HG02885 (cell line): ENCODE results near the gene DNASE2B.

ENCODE experiments used
- ATAC-seq: cut with Tn5 transposase; IDR thresholded peaks from one replicate; pipeline ENCODE4 v1.9.1; 2021; ENCODE audit warnings: mild to moderate bottlenecking; ENCODE audit not compliant: unreplicated experiment, poor library complexity

Gene DNASE2B

GRCh38 chr1:84398175-84399155 lies at the start of gene DNASE2B:
DNASE2B (plus strand) TSS chr1:84398484; CDS start chr1:84398565, 81 bp downstream.
- ATAC-seq: no peak

- ATAC-seq: no peak
Measured at GRCh38 chr1:84348759-84349158, 49.5 kb upstream of the DNASE2B start.

- no peak for ATAC-seq
Measured at GRCh38 chr1:84350104-84350503, 48.2 kb upstream of the DNASE2B start.

GRCh38 chr1:84350550-84350949 lies 47.7 kb upstream of the DNASE2B start:
- no peak for ATAC-seq

- ATAC-seq: no peak
Measured at GRCh38 chr1:84352298-84353106, 45.8 kb upstream of the DNASE2B start.

GRCh38 chr1:84353695-84354094 lies 44.6 kb upstream of the DNASE2B start:
- ATAC-seq: no peak

- no peak for ATAC-seq
Measured at GRCh38 chr1:84355556-84355955, 42.7 kb upstream of the DNASE2B start.

- no peak for ATAC-seq
Measured at GRCh38 chr1:84356881-84357280, 41.4 kb upstream of the DNASE2B start.

- ATAC-seq: no peak
Measured at GRCh38 chr1:84358695-84359094, 39.6 kb upstream of the DNASE2B start.

GRCh38 chr1:84360316-84360715 lies 38.0 kb upstream of the DNASE2B start:
- ATAC-seq: no peak

GRCh38 chr1:84361796-84362195 lies 36.5 kb upstream of the DNASE2B start:
- no peak for ATAC-seq

- ATAC-seq: no peak
Measured at GRCh38 chr1:84363019-84363418, 35.3 kb upstream of the DNASE2B start.

- ATAC-seq: no peak
Measured at GRCh38 chr1:84363622-84364021, 34.7 kb upstream of the DNASE2B start.

- no peak for ATAC-seq
Measured at GRCh38 chr1:84365225-84366221, 32.8 kb upstream of the DNASE2B start.

- no peak for ATAC-seq
Measured at GRCh38 chr1:84366786-84367185, 31.5 kb upstream of the DNASE2B start.

- no peak for ATAC-seq
Measured at GRCh38 chr1:84367219-84367618, 31.1 kb upstream of the DNASE2B start.

GRCh38 chr1:84368441-84368840 lies 29.8 kb upstream of the DNASE2B start:
- no peak for ATAC-seq

GRCh38 chr1:84370266-84370665 lies 28.0 kb upstream of the DNASE2B start:
- ATAC-seq: no peak

- ATAC-seq: no peak
Measured at GRCh38 chr1:84370831-84371394, 27.4 kb upstream of the DNASE2B start.
